Liver (tissue), 9 donors: ENCODE measurements around the gene EBF4. TPM values are rescaled to one million over a fixed set of nuclear protein-coding genes. Genes with fewer than 3 reads are reported as not detected.

Experiments
- DNase-seq: peaks from one replicate; pipeline ENCODE4 v3.0.0-alpha.2; 2017; ENCODE audit warnings: low spot score
- H3K27ac ChIP-seq, 2 donors: one replicate each; pipeline ENCODE4 v1.7.0; 2013; ENCODE audit warnings: inconsistent platforms in 2 of 2, low read length in 2 of 2, control low read depth in 1 of 2, low read depth in 1 of 2, mild to moderate bottlenecking in 1 of 2
- H3K27me3 ChIP-seq, 4 donors: one replicate each; pipeline versions ENCODE4 v1.6.1 to v1.7.0; 2013; ENCODE audit warnings: low read length in 3 of 4, inconsistent platforms in 1 of 4, mild to moderate bottlenecking in 1 of 4, moderate library complexity in 1 of 4; ENCODE audit not compliant: control insufficient read depth in 4 of 4, insufficient read depth in 4 of 4
- H3K36me3 ChIP-seq, 4 donors: one replicate each; pipeline versions ENCODE4 v1.6.1 to v1.7.0; 2013; ENCODE audit warnings: low read length in 3 of 4, mild to moderate bottlenecking in 3 of 4, low read depth in 1 of 4, moderate library complexity in 1 of 4; ENCODE audit not compliant: control insufficient read depth in 4 of 4, insufficient read depth in 3 of 4
- H3K4me1 ChIP-seq, 4 donors: one replicate each; pipeline versions ENCODE4 v1.6.1 to v1.7.0; 2013; ENCODE audit warnings: low read length in 3 of 4, mild to moderate bottlenecking in 3 of 4, moderate library complexity in 1 of 4; ENCODE audit not compliant: control insufficient read depth in 4 of 4, insufficient read depth in 4 of 4
- H3K4me3 ChIP-seq, 3 donors: one replicate each; pipeline versions ENCODE4 v1.6.1 to v1.7.0; 2013; ENCODE audit warnings: low read length in 3 of 3, control low read depth in 1 of 3, low read depth in 1 of 3, mild to moderate bottlenecking in 1 of 3
- H3K9ac ChIP-seq, 2 donors: one replicate each; pipeline ENCODE4 v1.7.0; 2013; ENCODE audit warnings: low read length in 2 of 2, mild to moderate bottlenecking in 2 of 2, moderate library complexity in 2 of 2, control low read depth in 1 of 2, low read depth in 1 of 2
- H3K9me3 ChIP-seq, 4 donors: one replicate each; pipeline versions ENCODE4 v1.6.1 to v1.7.0; 2013; ENCODE audit warnings: low read length in 3 of 4; ENCODE audit not compliant: control insufficient read depth in 4 of 4
- ATF3 ChIP-seq: IDR thresholded peaks from 2 replicates; pipeline ENCODE4 v1.6.1; 2016; ENCODE audit warnings: antibody characterized with exemption
- CTCF ChIP-seq: fragments of 150-350 bp; IDR thresholded peaks from 2 replicates; pipeline ENCODE4 v1.5.1; 2017; ENCODE audit warnings: improper control_type of control experiment, low read depth, low read length; ENCODE audit not compliant: missing input control
- EGR1 ChIP-seq, 2 donors: IDR thresholded peaks; 2 replicates each; pipeline ENCODE4 v1.6.1; 2016 to 2018; ENCODE audit warnings: antibody characterized with exemption in 2 of 2, low read depth in 2 of 2
- FOXA2 ChIP-seq: IDR thresholded peaks from 2 replicates; pipeline ENCODE4 v1.6.1; 2016; ENCODE audit warnings: antibody characterized with exemption
- GABPA ChIP-seq, 2 donors: IDR thresholded peaks in 1 of 2; conservative IDR thresholded peaks in 1 of 2; 2 replicates each; pipeline ENCODE4 v1.6.1; 2016; ENCODE audit warnings: antibody characterized with exemption in 2 of 2, mild to moderate bottlenecking in 1 of 2, moderate library complexity in 1 of 2
- HNF4A ChIP-seq, 2 donors: conservative IDR thresholded peaks; 2 replicates each; pipeline ENCODE4 v1.6.1; 2016; ENCODE audit warnings: antibody characterized with exemption in 2 of 2, mild to moderate bottlenecking in 2 of 2
- HNF4G ChIP-seq: IDR thresholded peaks from 2 replicates; pipeline ENCODE4 v1.6.1; 2016; ENCODE audit warnings: antibody characterized with exemption
- NR2F2 ChIP-seq: IDR thresholded peaks from 2 replicates; pipeline ENCODE4 v1.6.1; 2016; ENCODE audit warnings: antibody characterized with exemption
- RAD21 ChIP-seq, 2 donors: IDR thresholded peaks; 2 replicates each; pipeline ENCODE4 v1.6.1; 2016; ENCODE audit warnings: antibody characterized with exemption in 2 of 2, mild to moderate bottlenecking in 2 of 2
- REST ChIP-seq: IDR thresholded peaks from 2 replicates; pipeline ENCODE4 v1.6.1; 2016; ENCODE audit warnings: antibody characterized with exemption, mild to moderate bottlenecking
- RXRA ChIP-seq, 2 donors: IDR thresholded peaks; 2 replicates each; pipeline ENCODE4 v1.6.1; 2017 to 2018; ENCODE audit warnings: antibody characterized with exemption in 2 of 2, mild to moderate bottlenecking in 1 of 2
- SP1 ChIP-seq: IDR thresholded peaks from 2 replicates; pipeline ENCODE4 v1.6.1; 2018; ENCODE audit warnings: antibody characterized with exemption, mild to moderate bottlenecking
- TAF1 ChIP-seq: conservative IDR thresholded peaks from 2 replicates; pipeline ENCODE4 v1.6.1; 2016; ENCODE audit warnings: antibody characterized with exemption, mild to moderate bottlenecking
- YY1 ChIP-seq: IDR thresholded peaks from 2 replicates; pipeline ENCODE4 v1.6.1; 2016; ENCODE audit warnings: antibody characterized with exemption, mild to moderate bottlenecking
- WGBS: extraction: QIAGEN DNeasy Blood & Tissue Kit; methylation state at CpG from one replicate; pipeline ENCODE4 v1.1.7; 2013; 5-methylcytosine and 5-hydroxymethylcytosine counted together
- polyA plus RNA-seq, 2 donors: library from polyadenylated mRNA; stranded (reverse) in 1 of 2; unstranded in 1 of 2; fragments of 200-250 nt in 1 of 2; fragments of >200 nt in 1 of 2; fragmentation: Nextera tagmentation in 1 of 2; extraction: Ambion mirVana in 1 of 2; gene quantifications; one replicate each; pipeline versions ENCODE4 v1.2.1 to v1.2.3, GENCODE V29; 2013 to 2015
- total RNA-seq, 2 donors: library from RNA; depleted of rRNA; stranded (reverse); fragments of >200 nt; gene quantifications; one replicate each; pipeline ENCODE4 v1.2.3, GENCODE V29; 2014
- donor health status: healthy.
- donor health status: healthy.
- donor health status: healthy.
- donor health status: healthy.
- donor health status: healthy.

The EBF4 gene
- total and polyA plus RNA-seq, 4 donors: 2.3 to 4.0 (median 2.9) TPM

GRCh38 chr20:2801286-2801728 lies 108.7 kb downstream of the EBF4 start:
- Histone ChIP-seq H3K9me3 (peaks cover 3 to 9% (median 4%) of the 10 kb centered on the region in 4 donors), H3K27me3 (peaks cover 4 to 18% (median 10%) of the 10 kb centered on the region in 4 donors), H3K36me3 (peaks cover 0 to 2% (median 0%) of the 10 kb centered on the region in 4 donors), H3K4me3 (no peak overlapping the region), H3K4me1 (peaks cover 3 to 13% (median 7%) of the 10 kb centered on the region in 4 donors), H3K9ac (no peak overlapping the region), H3K27ac (no peak overlapping the region)
- no peak for TF ChIP-seq YY1
- 8% methylated on average over 13 of the region's 13 CpGs for WGBS
- no peak for DNase-seq

GRCh38 chr20:2804041-2804828 lies 111.7 kb downstream of the EBF4 start:
- H3K9ac ChIP-seq: no peak overlapping the region
- no peak for TF ChIP-seq REST
- TF ChIP-seq RXRA (IDR thresholded peaks at IDR 0.05): no peak
- TF ChIP-seq TAF1: no peak
- TF ChIP-seq EGR1 (IDR thresholded peaks at IDR 0.05; ENCODE audit: low read depth in 2 of 2): no peak
- no peak for TF ChIP-seq FOXA2
- TF ChIP-seq RAD21 (IDR thresholded peaks at IDR 0.05): no peak
- no peak for TF ChIP-seq ATF3
- TF ChIP-seq GABPA (IDR thresholded peaks at IDR 0.05 in 1 of 2, conservative IDR thresholded peaks at IDR 0.05 in 1 of 2): no peak
- no peak for TF ChIP-seq SP1
- TF ChIP-seq CTCF: no peak
- TF ChIP-seq NR2F2: no peak
- no peak for TF ChIP-seq HNF4A (conservative IDR thresholded peaks at IDR 0.05)
- no peak for TF ChIP-seq HNF4G
- peaks cover 3 to 14% (median 8%) of the 10 kb centered on the region in 4 donors for H3K4me1 ChIP-seq
- DNase-seq: no peak
- H3K27me3 ChIP-seq: peaks cover 4 to 21% (median 11%) of the 10 kb centered on the region in 4 donors
- no peak overlapping the region for H3K27ac ChIP-seq
- 51% methylated on average over 16 of the region's 16 CpGs for WGBS
- peaks cover 0 to 2% (median 0%) of the 10 kb centered on the region in 4 donors for H3K36me3 ChIP-seq
- peaks cover 3 to 9% (median 4%) of the 10 kb centered on the region in 4 donors for H3K9me3 ChIP-seq
- H3K4me3 ChIP-seq: no peak overlapping the region
